Keratinocyte (primary cell): Measurements from ENCODE around the gene RIPK1. TPM values are rescaled to one million over a fixed set of nuclear protein-coding genes. Genes with fewer than 3 reads are reported as not detected.

ENCODE experiments used
- DNase-seq: peaks from one replicate; pipeline ENCODE4 v3.0.0-alpha.2; 2011; ENCODE audit warnings: low read depth, missing footprints, low spot score
- FAIRE-seq: peaks from 2 replicates; lab custom pipeline; 2011; peaks lifted over from hg19 to GRCh38; lab: Jason Lieb, UNC
- H2AFZ ChIP-seq: 2 replicates; pipeline ENCODE4 v1.6.0; 2012; ENCODE audit warnings: low read length, control low read depth, inconsistent platforms; ENCODE audit not compliant: control insufficient read depth
- H3K27ac ChIP-seq: 2 replicates; pipeline ENCODE4 v1.5.1; 2011; ENCODE audit warnings: low read length; ENCODE audit not compliant: control insufficient read depth, insufficient read depth
- H3K27me3 ChIP-seq: 3 replicates; pipeline ENCODE4 v1.6.0; 2011; ENCODE audit warnings: low read length; ENCODE audit not compliant: control insufficient read depth, insufficient read depth; ENCODE audit errors: extremely low read depth
- H3K36me3 ChIP-seq, 2 experiments: 2 replicates in 1 of 2; 3 replicates in 1 of 2; pipeline ENCODE4 v1.5.1; 2011; ENCODE audit warnings: low read length in 2 of 2, mild to moderate bottlenecking in 1 of 2; ENCODE audit not compliant: control insufficient read depth in 2 of 2, insufficient read depth in 2 of 2; ENCODE audit errors: extremely low read depth in 1 of 2
- H3K4me1 ChIP-seq: 3 replicates; pipeline ENCODE4 v1.5.1; 2011; ENCODE audit warnings: low read length; ENCODE audit not compliant: control insufficient read depth, insufficient read depth; ENCODE audit errors: extremely low read depth
- H3K4me2 ChIP-seq: 3 replicates; pipeline ENCODE4 v1.6.0; 2011; ENCODE audit warnings: low read depth, low read length; ENCODE audit not compliant: control insufficient read depth, insufficient read depth; ENCODE audit errors: extremely low read depth
- H3K4me3 ChIP-seq, 3 experiments: fragments of 200-600 bp in 1 of 3; sonication (generic) in 1 of 3; 2 replicates in 2 of 3; 3 replicates in 1 of 3; pipeline ENCODE4 v1.5.1; 2011 to 2016; ENCODE audit warnings: low read length in 3 of 3, mild to moderate bottlenecking in 3 of 3, control low read depth in 2 of 3, inconsistent platforms in 1 of 3, low read depth in 1 of 3, mixed read lengths in 1 of 3, mixed run types in 1 of 3, moderate library complexity in 1 of 3; ENCODE audit not compliant: control insufficient read depth in 2 of 3, insufficient read depth in 2 of 3; ENCODE audit errors: extremely low read depth in 1 of 3
- H3K79me2 ChIP-seq: 2 replicates; pipeline ENCODE4 v1.6.0; 2012; ENCODE audit warnings: low read length; ENCODE audit not compliant: control insufficient read depth, insufficient read depth
- H3K9ac ChIP-seq: 3 replicates; pipeline ENCODE4 v1.6.0; 2011; ENCODE audit warnings: low read length; ENCODE audit not compliant: control insufficient read depth, insufficient read depth; ENCODE audit errors: extremely low read depth
- H3K9me1 ChIP-seq: 3 replicates; pipeline ENCODE4 v1.6.0; 2011; ENCODE audit warnings: low read length; ENCODE audit not compliant: control insufficient read depth, insufficient read depth; ENCODE audit errors: extremely low read depth
- H3K9me3 ChIP-seq: 2 replicates; pipeline ENCODE4 v1.5.1; 2012; ENCODE audit warnings: low read depth, low read length; ENCODE audit not compliant: control insufficient read depth
- H4K20me1 ChIP-seq: 3 replicates; pipeline ENCODE4 v1.6.0; 2011; ENCODE audit warnings: low read length; ENCODE audit not compliant: control insufficient read depth, insufficient read depth; ENCODE audit errors: extremely low read depth
- CTCF ChIP-seq, 3 experiments: IDR thresholded peaks in 1 of 3; conservative IDR thresholded peaks in 1 of 3; optimal IDR thresholded peaks in 1 of 3; 2 replicates in 2 of 3; 3 replicates in 1 of 3; pipeline versions ENCODE3 to v1.5.1; 2011; ENCODE audit warnings: low read length in 3 of 3, mild to moderate bottlenecking in 3 of 3, moderate library complexity in 2 of 3, control low read depth in 1 of 3, inconsistent platforms in 1 of 3; ENCODE audit not compliant: insufficient read depth in 2 of 3; ENCODE audit errors: extremely low read depth in 1 of 3
- EZH2 ChIP-seq: IDR thresholded peaks from one replicate; pipeline ENCODE4 v1.6.1; 2012; ENCODE audit warnings: inconsistent platforms, mild to moderate bottlenecking, low read length, moderate library complexity
- dilution Hi-C: fragments of 300-500 bp; cut with MboI; formaldehyde crosslinking; loops from one replicate; pipeline ENCODE4 v1.7.0; 2020; ENCODE audit warnings: low sequenced_read_pairs; ENCODE audit not compliant: extremely low pct_ligation_motif_present
- polyA plus RNA-seq, 5 experiments: library from polyadenylated mRNA; depleted of rRNA in 3 of 5; stranded (reverse) in 3 of 5; stranded (forward) in 1 of 5; unstranded in 1 of 5; fragments of >200 nt; gene quantifications; 1 replicate in 1 of 5; 2 replicates in 3 of 5; 3 replicates in 1 of 5; pipeline versions ENCODE4 v1.2.1 to v1.2.3, GENCODE V29; 2011 to 2012; ENCODE audit warnings: missing spikeins in 2 of 5, low read depth in 1 of 5, low replicate concordance in 1 of 5

Gene RIPK1
- polyA plus RNA-seq, 1 donor (not counting 4 experiments of a cell fraction or from before 2014, with no cell fraction given) = 13.8 TPM

GRCh38 chr6:3041606-3042005 lies 26.7 kb upstream of the RIPK1 start:
- TF ChIP-seq CTCF (optimal IDR thresholded peaks at IDR 0.05 in 1 of 3, IDR thresholded peaks at IDR 0.05 in 1 of 3, conservative IDR thresholded peaks at IDR 0.05 in 1 of 3; ENCODE audit: extremely low read depth in 1 of 3, insufficient read depth in 2 of 3, low read length in 3 of 3) = no peak
- TF ChIP-seq EZH2 = no peak
- no peak overlapping the region for H3K4me3 ChIP-seq
- H3K4me1 ChIP-seq = no peaks in the 10 kb centered on the region
- H3K27me3 ChIP-seq = peaks cover 4% of the 10 kb centered on the region
- H3K36me3 ChIP-seq = no peaks in the 10 kb centered on the region
- no peaks in the 10 kb centered on the region for H3K9me3 ChIP-seq
- DNase-seq (no peak), FAIRE-seq (no peak)
- no peak overlapping the region for H2AFZ ChIP-seq
- H3K9ac ChIP-seq = no peak overlapping the region
- no peaks in the 10 kb centered on the region for H3K79me2 ChIP-seq
- dilution Hi-C loops = no loop called here
- H3K27ac ChIP-seq = no peak overlapping the region
- no peaks in the 10 kb centered on the region for H4K20me1 ChIP-seq
- no peak overlapping the region for H3K4me2 ChIP-seq
- no peaks in the 10 kb centered on the region for H3K9me1 ChIP-seq

GRCh38 chr6:3045369-3045768 lies 22.9 kb upstream of the RIPK1 start:
- Histone ChIP-seq H3K4me2 (no peak overlapping the region), H3K79me2 (no peaks in the 10 kb centered on the region), H4K20me1 (no peaks in the 10 kb centered on the region), H2AFZ (no peak overlapping the region), H3K4me3 (no peak overlapping the region), H3K27ac (no peak overlapping the region), H3K36me3 (no peaks in the 10 kb centered on the region), H3K4me1 (no peaks in the 10 kb centered on the region), H3K9ac (no peak overlapping the region), H3K9me3 (no peaks in the 10 kb centered on the region), H3K9me1 (no peaks in the 10 kb centered on the region), H3K27me3 (no peaks in the 10 kb centered on the region)
- DNase-seq (no peak), FAIRE-seq (no peak)
- no peak for TF ChIP-seq EZH2
- no peak for TF ChIP-seq CTCF (optimal IDR thresholded peaks at IDR 0.05 in 1 of 3, IDR thresholded peaks at IDR 0.05 in 1 of 3, conservative IDR thresholded peaks at IDR 0.05 in 1 of 3; ENCODE audit: extremely low read depth in 1 of 3, insufficient read depth in 2 of 3, low read length in 3 of 3)
- dilution Hi-C loops = no loop called here
